GM12878 (cell line): ENCODE measurements around the gene UBE2C.

Experiments used
- CREB1 ChIP-seq: IDR thresholded peaks from 2 replicates; pipeline ENCODE4 v1.6.1; 2012; ENCODE audit warnings: low read depth, mild to moderate bottlenecking, inconsistent platforms
- POLR2A ChIP-seq: IDR thresholded peaks from 2 replicates; pipeline ENCODE4 v1.6.1; 2011; ENCODE audit warnings: low read depth, mild to moderate bottlenecking, low read length
- ZNF274 ChIP-seq: IDR thresholded peaks from one replicate; pipeline ENCODE4 v1.8.0; 2011; ENCODE audit not compliant: insufficient read length, insufficient read depth

DNA sequence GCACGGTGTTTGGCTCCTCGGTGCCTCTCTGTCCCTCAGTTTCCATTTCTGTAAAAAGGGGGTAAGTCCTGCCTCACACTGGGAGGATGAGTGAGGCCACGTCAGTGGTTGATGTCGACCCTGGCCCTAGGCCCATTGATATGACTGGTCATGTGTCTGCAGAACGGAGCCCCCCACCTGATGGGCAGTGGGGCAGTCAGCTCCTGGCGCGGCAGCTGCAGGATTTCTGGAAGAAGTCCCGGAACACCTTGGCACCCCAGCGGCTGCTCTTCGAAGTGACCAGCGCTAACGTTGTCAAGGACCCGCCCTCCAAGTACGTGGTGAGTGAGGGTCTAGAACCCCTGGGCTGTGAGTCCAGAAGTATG is 22.3 kb downstream of the UBE2C start:
- no peak for TF ChIP-seq POLR2A
- TF ChIP-seq ZNF274 = no peak
- no peak for TF ChIP-seq CREB1
